A673 (cell line): ENCODE data around the gene TP53I13. TPM values are rescaled to one million over a fixed set of nuclear protein-coding genes. Genes with fewer than 3 reads are reported as not detected.

ENCODE experiments used
- BruUV-seq: library from RNA; stranded (reverse); fragments of 400-500 nt; replicated peaks from 2 replicates; lab custom pipeline; 2021; lab: Mats Ljungman, UMichigan
- CTCF ChIA-PET: fragments of 300-600 bp; sonication (Branson Sonifier 250); formaldehyde crosslinking; loops from one replicate; lab custom pipeline; 2022; ENCODE audit warnings: antibody characterized with exemption; lab: Charles Lee
- POLR2A ChIA-PET: fragments of 300-600 bp; sonication (Branson Sonifier 250); formaldehyde crosslinking; loops from one replicate; lab custom pipeline; 2022; ENCODE audit warnings: antibody characterized with exemption; ENCODE audit not compliant: low non-redundant PET; lab: Charles Lee
- DNase-seq: peaks from one replicate; pipeline ENCODE4 v3.0.0-alpha.2; 2015; ENCODE audit warnings: low spot score
- H3K27ac ChIP-seq: fragments of 200-600 bp; sonication (generic); 2 replicates; pipeline ENCODE4 v1.5.1; 2016; ENCODE audit warnings: mixed run types, low read depth, mild to moderate bottlenecking, mixed read lengths, antibody characterized with exemption, low read length; ENCODE audit not compliant: poor library complexity, severe bottlenecking
- H3K27me3 ChIP-seq: fragments of 200-600 bp; sonication (generic); replicated peaks from 2 replicates; pipeline ENCODE4 v1.6.1; 2017; ENCODE audit warnings: mixed run types, low read depth, mild to moderate bottlenecking, mixed read lengths, antibody characterized with exemption, low read length; ENCODE audit not compliant: insufficient read depth, poor library complexity
- H3K36me3 ChIP-seq: fragments of 200-600 bp; sonication (generic); 2 replicates; pipeline ENCODE4 v1.6.1; 2016; ENCODE audit warnings: mixed run types, mild to moderate bottlenecking, mixed read lengths, antibody characterized with exemption, low read length; ENCODE audit not compliant: insufficient read depth, poor library complexity, severe bottlenecking
- H3K4me1 ChIP-seq: fragments of 200-600 bp; sonication (generic); 2 replicates; pipeline ENCODE4 v1.6.1; 2017; ENCODE audit warnings: mixed run types, mild to moderate bottlenecking, mixed read lengths, antibody characterized with exemption, low read length; ENCODE audit not compliant: insufficient read depth, poor library complexity, severe bottlenecking
- H3K4me3 ChIP-seq: fragments of 200-600 bp; sonication (generic); 2 replicates; pipeline ENCODE4 v1.5.1; 2016; ENCODE audit warnings: low read depth, mixed run types, mild to moderate bottlenecking, mixed read lengths, low read length; ENCODE audit not compliant: poor library complexity, severe bottlenecking
- H3K9me3 ChIP-seq: fragments of 200-600 bp; sonication (generic); 2 replicates; pipeline ENCODE4 v1.6.1; 2016; ENCODE audit warnings: mixed run types, low read depth, mild to moderate bottlenecking, mixed read lengths, antibody characterized with exemption, low read length; ENCODE audit not compliant: poor library complexity, severe bottlenecking
- EZH2 ChIP-seq: fragments of 200-600 bp; sonication (generic); IDR thresholded peaks from 2 replicates; pipeline ENCODE4 v1.6.1; 2017; ENCODE audit warnings: borderline replicate concordance, low read depth, mild to moderate bottlenecking, mixed read lengths, antibody characterized with exemption, low read length; ENCODE audit not compliant: poor library complexity, severe bottlenecking
- intact Hi-C: fragments of 100-400 bp; cut with micrococcal nuclease; formaldehyde crosslinking; loops from one replicate; pipeline ENCODE4 v1.10.0; 2022; ENCODE audit not compliant: unreplicated experiment
- total RNA-seq: library from RNA; stranded (reverse); gene quantifications from 2 replicates; pipeline ENCODE4 v1.2.3, GENCODE V29; 2021
- TF ChIP-seq, protein P1 (sequence below): fragments of 300-800, 200-600 bp; sonication (generic); conservative IDR thresholded peaks from 2 replicates; pipeline ENCODE4 v1.5.1; 2017; ENCODE audit warnings: low read depth, mild to moderate bottlenecking, antibody characterized with exemption, low read length, moderate library complexity, mixed read lengths

Gene TP53I13
- total RNA-seq, 1 experiment from 2014 or later: 34.6 TPM

DNA sequence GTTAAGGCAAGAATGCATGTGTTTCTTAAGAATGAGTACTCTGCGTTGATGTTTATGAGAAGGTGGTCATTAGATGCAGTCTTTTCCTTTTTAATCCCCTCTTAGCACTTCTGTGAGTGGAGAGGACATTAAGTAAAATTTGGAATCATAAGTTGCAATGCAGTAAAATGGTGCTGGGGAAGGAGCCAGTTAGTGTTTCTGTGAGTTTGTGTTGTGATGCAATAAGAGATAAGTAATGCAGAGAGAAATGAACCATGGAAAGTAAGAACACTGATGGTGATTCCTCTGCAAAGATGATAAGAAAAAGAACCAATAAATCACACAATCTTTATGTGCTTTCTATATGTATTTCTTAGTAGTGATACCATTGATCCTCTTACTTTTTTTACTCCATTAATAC, 21.7 kb upstream of the TP53I13 start:
- intact Hi-C loops: no loop called here
- no peak overlapping the region for H3K4me3 ChIP-seq
- peaks cover 22% of the 10 kb centered on the region for H3K36me3 ChIP-seq
- H3K4me1 ChIP-seq: peaks cover 11% of the 10 kb centered on the region
- ChIA-PET POLR2A (no interaction called here), CTCF (no interaction called here)
- BruUV-seq: no TSS peak
- DNase-seq: no peak
- no peaks in the 10 kb centered on the region for H3K27me3 ChIP-seq
- TF ChIP-seq, protein P1, sequence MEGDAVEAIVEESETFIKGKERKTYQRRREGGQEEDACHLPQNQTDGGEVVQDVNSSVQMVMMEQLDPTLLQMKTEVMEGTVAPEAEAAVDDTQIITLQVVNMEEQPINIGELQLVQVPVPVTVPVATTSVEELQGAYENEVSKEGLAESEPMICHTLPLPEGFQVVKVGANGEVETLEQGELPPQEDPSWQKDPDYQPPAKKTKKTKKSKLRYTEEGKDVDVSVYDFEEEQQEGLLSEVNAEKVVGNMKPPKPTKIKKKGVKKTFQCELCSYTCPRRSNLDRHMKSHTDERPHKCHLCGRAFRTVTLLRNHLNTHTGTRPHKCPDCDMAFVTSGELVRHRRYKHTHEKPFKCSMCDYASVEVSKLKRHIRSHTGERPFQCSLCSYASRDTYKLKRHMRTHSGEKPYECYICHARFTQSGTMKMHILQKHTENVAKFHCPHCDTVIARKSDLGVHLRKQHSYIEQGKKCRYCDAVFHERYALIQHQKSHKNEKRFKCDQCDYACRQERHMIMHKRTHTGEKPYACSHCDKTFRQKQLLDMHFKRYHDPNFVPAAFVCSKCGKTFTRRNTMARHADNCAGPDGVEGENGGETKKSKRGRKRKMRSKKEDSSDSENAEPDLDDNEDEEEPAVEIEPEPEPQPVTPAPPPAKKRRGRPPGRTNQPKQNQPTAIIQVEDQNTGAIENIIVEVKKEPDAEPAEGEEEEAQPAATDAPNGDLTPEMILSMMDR: no peak
- no peak for TF ChIP-seq EZH2
- H3K9me3 ChIP-seq: no peaks in the 10 kb centered on the region
- H3K27ac ChIP-seq: no peak overlapping the region

DNA sequence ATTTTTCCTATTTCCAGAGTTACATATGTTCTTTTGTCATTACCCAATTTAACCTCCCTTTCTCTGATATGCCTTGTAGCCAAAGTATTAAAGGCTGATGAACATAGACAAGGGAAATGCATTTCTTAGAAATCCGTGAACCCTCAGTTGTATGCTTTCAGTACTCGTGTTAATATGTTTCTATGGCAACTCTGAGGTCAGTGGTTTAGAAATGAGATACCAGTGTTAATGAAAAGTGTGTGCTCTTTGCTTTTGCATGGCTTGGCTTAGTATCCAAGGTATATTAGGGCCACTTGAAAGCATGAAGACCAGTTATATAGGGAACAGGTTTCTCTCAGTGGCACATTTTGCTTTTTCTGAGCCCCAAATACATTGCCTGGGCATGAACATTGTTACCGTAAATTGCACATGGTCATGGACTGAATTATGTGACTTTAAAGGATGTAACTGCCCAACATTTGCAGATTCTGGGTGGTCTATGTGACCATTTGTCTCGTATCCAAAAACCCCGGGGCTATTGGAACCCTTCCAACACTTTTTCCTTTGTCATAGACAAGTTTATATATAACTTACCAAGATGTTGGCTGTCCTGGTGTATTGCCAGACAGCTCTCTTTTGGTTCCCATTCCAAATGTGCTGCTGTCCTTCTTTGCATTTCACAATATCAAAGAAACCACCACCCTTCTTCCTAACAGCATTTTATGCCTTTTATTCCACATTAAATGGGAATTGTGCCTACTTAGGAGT, 19.2 kb upstream of the TP53I13 start:
- intact Hi-C loops: no loop called here
- POLR2A ChIA-PET: no interaction called here
- no peaks in the 10 kb centered on the region for H3K36me3 ChIP-seq
- TF ChIP-seq EZH2: no peak
- TF ChIP-seq, protein P1: no peak
- no peaks in the 10 kb centered on the region for H3K27me3 ChIP-seq
- H3K27ac ChIP-seq: no peak overlapping the region
- no TSS peak for BruUV-seq
- DNase-seq: peak; percentile 27
- no peak overlapping the region for H3K4me3 ChIP-seq
- H3K9me3 ChIP-seq: no peaks in the 10 kb centered on the region
- peaks cover 11% of the 10 kb centered on the region for H3K4me1 ChIP-seq
- CTCF ChIA-PET: no interaction called here

DNA sequence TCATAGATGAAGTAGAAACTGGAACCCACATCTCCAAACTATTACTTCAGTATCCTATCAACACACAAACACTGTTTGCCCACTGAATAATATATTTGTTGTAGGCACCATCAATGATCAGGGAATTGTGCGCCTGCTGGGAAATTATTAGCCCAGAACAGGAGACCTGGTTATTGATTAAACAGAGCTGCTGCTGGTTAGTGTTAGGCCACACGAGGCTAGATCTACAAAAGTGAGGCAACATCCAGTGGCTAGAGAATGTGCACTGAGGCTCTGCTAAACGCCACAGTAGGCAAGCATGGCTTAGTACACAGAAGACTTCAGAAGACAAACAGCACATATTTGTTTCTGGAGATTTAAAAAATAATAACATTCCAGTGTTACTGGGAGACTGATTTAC, 12.7 kb upstream of the TP53I13 start:
- Histone ChIP-seq H3K27me3 (no peaks in the 10 kb centered on the region), H3K4me3 (no peak overlapping the region), H3K4me1 (no peaks in the 10 kb centered on the region), H3K27ac (no peak overlapping the region), H3K9me3 (no peaks in the 10 kb centered on the region), H3K36me3 (no peaks in the 10 kb centered on the region)
- CTCF ChIA-PET: no interaction called here
- POLR2A ChIA-PET: no interaction called here
- intact Hi-C loops: no loop called here
- DNase-seq: no peak
- BruUV-seq: no TSS peak
- TF ChIP-seq, protein P1: no peak
- no peak for TF ChIP-seq EZH2
